ENCODE data around the gene PROSER1. TPM values are rescaled to one million over a fixed set of nuclear protein-coding genes. Genes with fewer than 3 reads are reported as not detected.

The PROSER1 gene
- total RNA-seq, 1 donor from 2014 or later = 40.9 TPM

GRCh38 chr13:38967446-38967845 lies 70.4 kb downstream of the PROSER1 start:
- H3K4me3 Mint-ChIP-seq = no peak overlapping the region
- H3K36me3 Mint-ChIP-seq = no peaks in the 10 kb centered on the region
- TF ChIP-seq CTCF (conservative IDR thresholded peaks at IDR 0.05) = no peak
- H3K4me1 Mint-ChIP-seq (ENCODE audit: unreplicated experiment) = no peaks in the 10 kb centered on the region
- no peak overlapping the region for H3K27ac Mint-ChIP-seq
- no peak for DNase-seq (ENCODE audit: extremely low spot score, unreplicated experiment)
- peaks cover 3% of the 10 kb centered on the region for H3K27me3 Mint-ChIP-seq
- H3K9me3 Mint-ChIP-seq = no peaks in the 10 kb centered on the region

GRCh38 chr13:38965281-38965680 lies 72.6 kb downstream of the PROSER1 start:
- H3K4me3 Mint-ChIP-seq = no peak overlapping the region
- DNase-seq (ENCODE audit: extremely low spot score, unreplicated experiment) = no peak
- H3K36me3 Mint-ChIP-seq = no peaks in the 10 kb centered on the region
- H3K9me3 Mint-ChIP-seq = no peaks in the 10 kb centered on the region
- H3K27ac Mint-ChIP-seq = no peak overlapping the region
- peaks cover 3% of the 10 kb centered on the region for H3K27me3 Mint-ChIP-seq
- no peaks in the 10 kb centered on the region for H3K4me1 Mint-ChIP-seq (ENCODE audit: unreplicated experiment)
- no peak for TF ChIP-seq CTCF (conservative IDR thresholded peaks at IDR 0.05)

- H3K4me1 Mint-ChIP-seq (ENCODE audit: unreplicated experiment) = no peaks in the 10 kb centered on the region
- TF ChIP-seq CTCF (conservative IDR thresholded peaks at IDR 0.05) = no peak
- peaks cover 2% of the 10 kb centered on the region for H3K27me3 Mint-ChIP-seq
- H3K4me3 Mint-ChIP-seq = no peak overlapping the region
- DNase-seq (ENCODE audit: extremely low spot score, unreplicated experiment) = no peak
- H3K9me3 Mint-ChIP-seq = no peaks in the 10 kb centered on the region
- H3K36me3 Mint-ChIP-seq = no peaks in the 10 kb centered on the region
- H3K27ac Mint-ChIP-seq = no peak overlapping the region
These were observed 77.7 kb downstream of the PROSER1 start for GRCh38 chr13:38960175-38960574.

Other genes with a start within 250 kb of the PROSER1 start
- 0.56 TPM in 1 of 2 replicates, not detected in the other for gene STOML3, start 47.3 kb downstream of the PROSER1 start, total RNA-seq (ENCODE audit: low replicate concordance)
- gene NHLRC3, start 367 bp upstream of the PROSER1 start, total RNA-seq (ENCODE audit: low replicate concordance) = 17.3 and 24.8 TPM in 2 replicates

All from type B pancreatic cell (in vitro differentiated cells).